T-helper 22 cell (primary cell): ENCODE results near the gene PLCXD3.

ENCODE experiments used
- DNase-seq: peaks from one replicate; pipeline ENCODE4 v3.0.0-alpha.2; 2020; ENCODE audit warnings: low read depth

PLCXD3 gene

GRCh38 chr5:41281215-41281810 lies 229.1 kb downstream of the PLCXD3 start:
- no peak for DNase-seq

DNA sequence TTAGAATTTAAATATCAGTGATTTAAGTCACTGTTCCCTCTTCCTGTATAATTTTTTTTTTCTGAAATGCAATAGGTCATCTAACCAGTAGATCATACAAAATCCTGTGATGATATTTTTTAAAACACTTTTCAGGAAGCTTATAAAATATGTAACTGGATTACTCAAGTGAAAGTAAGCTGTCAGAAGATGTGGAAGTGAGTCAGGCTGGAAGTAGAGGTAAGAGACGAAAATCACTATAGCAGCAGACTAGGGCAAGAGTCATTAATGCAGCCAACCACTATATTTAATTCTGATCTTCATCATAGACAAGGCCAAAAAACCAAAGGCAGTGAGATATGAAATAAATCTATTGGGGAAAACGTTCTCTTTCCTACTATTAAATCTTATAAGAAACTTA lies 231.4 kb downstream of the PLCXD3 start:
- DNase-seq = no peak

DNA sequence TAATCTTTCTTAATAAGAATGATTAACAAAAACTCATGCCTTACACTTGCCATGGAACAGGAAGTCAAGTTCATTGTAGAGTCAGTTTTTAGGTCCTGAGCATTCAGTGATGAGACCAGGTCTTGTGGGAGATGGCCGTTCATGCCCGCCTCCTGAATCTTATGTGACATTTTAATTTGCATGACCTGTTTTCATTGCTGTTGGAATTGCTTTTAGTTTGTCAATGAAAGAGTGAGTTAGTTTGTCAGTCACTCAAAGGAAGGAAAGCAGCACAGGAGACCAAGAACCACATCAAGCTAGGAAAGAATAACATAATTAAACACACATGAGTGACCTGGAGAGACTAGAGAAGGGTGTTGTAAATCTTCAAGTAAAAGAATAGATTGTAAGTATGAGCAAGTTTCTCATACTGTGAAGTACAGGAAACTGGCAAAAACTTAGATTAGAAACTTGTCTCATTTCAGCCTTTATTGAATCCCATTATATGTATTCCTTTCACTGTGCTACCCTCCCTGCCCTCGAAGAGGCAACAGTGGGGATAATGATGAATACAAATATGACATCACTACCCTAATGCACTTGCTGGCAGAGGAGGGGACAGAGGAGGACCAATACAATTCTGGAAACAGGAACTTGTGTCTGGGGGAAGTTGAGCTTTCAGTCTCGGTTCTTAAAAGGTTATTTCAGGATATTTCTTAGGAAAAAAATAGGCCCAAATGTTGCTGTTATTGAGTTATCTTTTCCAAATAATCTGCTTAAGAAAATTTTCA lies 232.7 kb downstream of the PLCXD3 start:
- no peak for DNase-seq

DNA sequence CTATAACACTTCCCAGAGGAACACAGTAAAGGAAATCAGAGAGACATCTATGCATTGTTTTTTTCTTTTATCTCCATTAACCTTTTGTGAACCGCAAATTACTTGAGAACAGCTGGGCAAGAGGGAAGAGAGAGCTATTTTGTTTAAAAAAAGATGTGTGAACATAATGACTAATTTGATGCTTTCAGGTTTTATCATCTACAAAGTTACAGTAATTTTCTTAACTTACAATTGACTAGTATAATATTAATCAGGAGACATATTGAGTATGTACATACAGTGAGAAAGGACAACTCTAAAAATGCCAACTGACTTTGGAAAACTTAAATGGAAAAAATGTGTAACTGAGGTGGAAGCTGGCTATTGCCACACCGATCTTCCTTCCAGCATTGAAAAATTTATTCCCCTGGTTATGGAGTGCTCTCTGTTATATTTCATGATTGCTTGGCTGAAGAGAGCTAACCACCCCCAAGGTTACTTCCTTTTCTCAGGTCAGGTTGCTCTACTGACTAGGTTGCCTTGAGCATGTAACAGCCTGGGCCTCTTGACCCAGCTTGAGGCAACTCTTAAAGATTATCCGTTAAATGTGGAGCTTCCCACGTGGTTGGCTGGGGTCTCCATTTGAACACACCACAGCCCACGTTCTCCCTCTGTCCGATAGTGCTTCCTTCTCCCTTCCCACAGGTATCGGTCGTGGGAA lies 234.4 kb downstream of the PLCXD3 start:
- no peak for DNase-seq

DNA sequence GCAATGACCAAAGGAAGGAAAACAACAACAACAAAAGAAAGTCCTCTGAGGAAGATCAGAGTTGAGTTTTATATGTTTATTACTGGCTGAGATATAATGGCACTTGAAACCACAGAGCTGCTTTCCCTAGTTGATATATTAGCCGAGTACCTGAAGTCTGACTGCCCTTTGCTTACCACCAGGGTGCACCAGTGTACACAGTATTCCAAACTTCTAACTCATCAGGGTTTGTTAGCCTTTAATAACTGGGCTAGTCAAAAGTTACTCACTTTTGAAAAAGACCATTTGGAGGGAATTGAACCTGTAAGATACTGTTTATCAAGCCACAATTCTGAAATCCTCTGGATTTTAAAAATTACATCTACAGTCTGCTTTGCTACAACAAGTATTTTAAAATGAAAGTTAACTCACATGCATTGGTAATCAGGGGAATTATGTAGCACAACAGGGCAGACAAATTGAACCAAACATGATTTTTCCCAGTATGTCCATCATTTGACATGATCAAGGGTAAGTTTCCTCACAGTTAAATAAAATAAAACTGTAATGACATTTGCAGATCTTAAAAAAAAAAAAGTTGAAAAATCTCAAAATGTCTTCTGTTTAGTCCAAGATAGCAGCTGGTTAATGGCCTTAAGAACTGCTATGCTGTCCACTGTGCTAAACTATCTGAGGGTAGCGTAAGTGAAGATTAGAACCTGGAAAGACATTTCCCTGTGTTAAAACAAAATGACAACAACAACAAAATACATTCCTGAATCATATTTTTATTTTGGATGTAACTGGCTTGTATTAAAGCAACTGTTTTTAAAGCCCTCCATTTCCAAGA lies 239.8 kb downstream of the PLCXD3 start:
- DNase-seq = no peak

DNA sequence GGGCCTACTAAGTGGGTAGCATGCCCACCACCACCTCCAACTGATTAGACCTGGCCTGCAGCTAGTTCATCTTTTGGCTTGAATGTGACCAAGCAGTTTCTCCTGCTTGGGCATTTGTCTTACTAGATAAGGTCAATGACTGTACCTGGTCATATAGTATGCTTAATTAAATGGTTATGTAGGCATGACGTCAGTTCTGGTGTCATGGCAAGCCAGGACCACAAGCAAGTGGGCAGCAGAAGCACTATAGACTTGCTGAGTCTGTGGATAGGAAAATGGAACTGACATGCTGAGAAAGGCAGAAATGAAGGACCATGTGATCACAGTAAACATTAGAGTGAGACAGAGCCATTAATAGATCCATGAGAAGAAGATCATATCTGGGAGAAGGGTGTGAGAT lies 241.5 kb downstream of the PLCXD3 start:
- DNase-seq = no peak

DNA sequence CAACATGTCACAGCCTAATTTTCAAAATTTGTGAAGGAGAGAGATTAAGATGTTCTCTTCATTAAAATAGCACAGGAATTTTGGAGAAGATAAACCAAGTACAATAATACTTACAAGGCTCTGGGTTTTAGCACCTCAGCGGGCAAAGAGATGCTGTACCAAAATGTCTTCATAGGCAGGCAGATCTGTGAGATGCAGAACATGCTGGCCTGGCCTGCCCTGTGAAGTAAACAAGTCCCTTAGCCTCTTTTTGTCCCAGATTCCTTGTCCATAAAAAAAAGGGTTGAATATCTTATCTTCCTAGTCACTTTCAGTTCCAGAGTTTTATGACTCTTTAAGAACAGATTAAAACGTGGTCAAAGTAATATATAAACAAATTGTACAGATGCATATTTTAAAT lies 244.0 kb downstream of the PLCXD3 start:
- no peak for DNase-seq

DNA sequence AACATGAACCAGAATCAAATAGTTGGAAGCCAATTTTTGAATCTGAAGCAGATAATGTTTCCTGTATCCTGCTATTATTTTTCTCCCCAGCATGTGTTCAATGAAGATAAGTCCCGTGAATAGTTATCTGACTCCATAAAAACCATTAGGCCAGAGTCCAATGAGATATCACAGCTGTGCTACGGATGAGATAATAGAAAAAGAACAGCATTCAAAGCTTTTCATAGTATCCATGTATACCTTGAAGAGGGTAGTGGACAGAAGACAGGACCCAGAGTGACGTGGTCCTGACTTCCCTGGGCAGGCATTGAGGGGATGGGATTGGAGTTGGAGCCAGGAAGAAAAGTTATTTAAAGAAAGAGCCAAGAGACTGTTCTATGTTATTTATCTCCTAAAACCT lies 246.4 kb downstream of the PLCXD3 start:
- DNase-seq = no peak

- DNase-seq = no peak
Measured at GRCh38 chr5:41263335-41263734, 247.1 kb downstream of the PLCXD3 start.
